ENCODE measurements around the gene MAP2K6.
A peak's percentile ranks its signal among the peaks of the same experiment; 100 is the strongest.
"Not testable (repeated sequence)": the region's sequence is repeated elsewhere in the genome, so short reads cannot be mapped to it uniquely, and the experiment has no call there.

The MAP2K6 gene

GRCh38 chr17:69457603-69458002 lies 43.1 kb downstream of the MAP2K6 start:
- no peak for DNase-seq (ENCODE audit: low read depth)

- DNase-seq (ENCODE audit: low read depth), result no peak
These were observed 46.7 kb downstream of the MAP2K6 start for GRCh38 chr17:69460963-69461922.

GRCh38 chr17:69461951-69462369 lies 47.5 kb downstream of the MAP2K6 start:
- DNase-seq (ENCODE audit: low read depth), result no peak

- no peak for DNase-seq (ENCODE audit: low read depth)
These were observed 48.4 kb downstream of the MAP2K6 start for GRCh38 chr17:69462882-69463281.

- DNase-seq (ENCODE audit: low read depth), result no peak
These were observed 52.0 kb downstream of the MAP2K6 start for GRCh38 chr17:69466451-69466850.

GRCh38 chr17:69466905-69467667 lies 52.6 kb downstream of the MAP2K6 start:
- DNase-seq (ENCODE audit: low read depth), result peak; percentile 63

- DNase-seq (ENCODE audit: low read depth), result no peak
These were observed 53.7 kb downstream of the MAP2K6 start for GRCh38 chr17:69468207-69468606.

GRCh38 chr17:69470702-69471101 lies 56.2 kb downstream of the MAP2K6 start:
- DNase-seq (ENCODE audit: low read depth), result no peak

GRCh38 chr17:69471406-69471805 lies 56.9 kb downstream of the MAP2K6 start:
- DNase-seq (ENCODE audit: low read depth), result no peak

GRCh38 chr17:69473841-69474831 lies 59.6 kb downstream of the MAP2K6 start:
- DNase-seq (ENCODE audit: low read depth), result no peak

GRCh38 chr17:69477204-69477902 lies 62.9 kb downstream of the MAP2K6 start:
- DNase-seq (ENCODE audit: low read depth), result no peak

GRCh38 chr17:69477903-69478266 lies 63.4 kb downstream of the MAP2K6 start:
- DNase-seq (ENCODE audit: low read depth), result no peak

- no peak for DNase-seq (ENCODE audit: low read depth)
These were observed 64.4 kb downstream of the MAP2K6 start for GRCh38 chr17:69478916-69479315.

- DNase-seq (ENCODE audit: low read depth), result not testable (repeated sequence)
These were observed 65.3 kb downstream of the MAP2K6 start for GRCh38 chr17:69479756-69480155.

- DNase-seq (ENCODE audit: low read depth), result no peak
These were observed 65.7 kb downstream of the MAP2K6 start for GRCh38 chr17:69480245-69480644.

GRCh38 chr17:69485251-69485661 lies 70.8 kb downstream of the MAP2K6 start:
- no peak for DNase-seq (ENCODE audit: low read depth)

GRCh38 chr17:69485901-69486643 lies 71.6 kb downstream of the MAP2K6 start:
- DNase-seq (ENCODE audit: low read depth), result no peak

GRCh38 chr17:69486779-69487637 lies 72.5 kb downstream of the MAP2K6 start:
- no peak for DNase-seq (ENCODE audit: low read depth)

- no peak for DNase-seq (ENCODE audit: low read depth)
These were observed 74.8 kb downstream of the MAP2K6 start for GRCh38 chr17:69489313-69489712.

Data from HS-5 (cell line).